H9 (cell line): ENCODE data around the gene GSG1L2. TPM values are rescaled to one million over a fixed set of nuclear protein-coding genes. Genes with fewer than 3 reads are reported as not detected.

ENCODE experiments used
- DNase-seq: peaks from one replicate; pipeline ENCODE4 v3.0.0-alpha.2; 2017
- H2AFZ ChIP-seq: one replicate; pipeline ENCODE4 v1.6.1; 2013; ENCODE audit warnings: mild to moderate bottlenecking, low read length, control low read depth, moderate library complexity
- H2AK5ac ChIP-seq: 2 replicates; pipeline ENCODE4 v1.6.1; 2013; ENCODE audit warnings: low read length, control low read depth, mixed read lengths; ENCODE audit not compliant: insufficient read length
- H2BK120ac ChIP-seq: one replicate; pipeline ENCODE4 v1.6.1; 2013; ENCODE audit warnings: low read depth, mild to moderate bottlenecking, low read length, control low read depth, inconsistent platforms; ENCODE audit not compliant: poor library complexity, severe bottlenecking
- H2BK12ac ChIP-seq: 2 replicates; pipeline ENCODE4 v1.6.1; 2013; ENCODE audit warnings: low read length, control low read depth, mixed read lengths, low read depth; ENCODE audit not compliant: insufficient read length
- H2BK15ac ChIP-seq: 2 replicates; pipeline ENCODE4 v1.6.1; 2013; ENCODE audit warnings: low read depth, low read length, control low read depth
- H2BK20ac ChIP-seq: one replicate; pipeline ENCODE4 v1.6.1; 2013; ENCODE audit warnings: low read depth, mild to moderate bottlenecking, low read length, control low read depth, inconsistent platforms; ENCODE audit not compliant: poor library complexity, severe bottlenecking
- H2BK5ac ChIP-seq: 2 replicates; pipeline ENCODE4 v1.6.1; 2013; ENCODE audit warnings: low read length, control low read depth, mixed read lengths; ENCODE audit not compliant: insufficient read length
- H3K14ac ChIP-seq: 2 replicates; pipeline ENCODE4 v1.6.1; 2013; ENCODE audit warnings: low read length, control low read depth; ENCODE audit not compliant: insufficient read depth
- H3K18ac ChIP-seq: 2 replicates; pipeline ENCODE4 v1.6.1; 2013; ENCODE audit warnings: low read depth, mild to moderate bottlenecking, mixed read lengths, low read length, control low read depth; ENCODE audit not compliant: insufficient read length
- H3K23ac ChIP-seq: 2 replicates; pipeline ENCODE4 v1.6.1; 2013; ENCODE audit warnings: low read length, control low read depth, mixed read lengths, low read depth; ENCODE audit not compliant: insufficient read length
- H3K23me2 ChIP-seq: 2 replicates; pipeline ENCODE4 v1.6.1; 2013; ENCODE audit warnings: low read depth, mild to moderate bottlenecking, mixed read lengths, low read length, control low read depth; ENCODE audit not compliant: insufficient read length, poor library complexity, severe bottlenecking
- H3K27ac ChIP-seq: 2 replicates; pipeline ENCODE4 v1.5.1; 2013; ENCODE audit warnings: low read length, control low read depth, mixed read lengths, low read depth; ENCODE audit not compliant: insufficient read length
- H3K27me3 ChIP-seq: 2 replicates; pipeline ENCODE4 v1.6.1; 2013; ENCODE audit warnings: low read length, control low read depth, inconsistent platforms; ENCODE audit not compliant: insufficient read depth
- H3K4ac ChIP-seq: 2 replicates; pipeline ENCODE4 v1.6.1; 2013; ENCODE audit warnings: low read depth, mild to moderate bottlenecking, control low read depth, inconsistent platforms, low read length, moderate library complexity
- H3K4me1 ChIP-seq: 2 replicates; pipeline ENCODE4 v1.6.1; 2013; ENCODE audit warnings: low read length, control low read depth, inconsistent platforms; ENCODE audit not compliant: insufficient read depth
- H3K4me2 ChIP-seq: 2 replicates; pipeline ENCODE4 v1.6.1; 2013; ENCODE audit warnings: low read length, control low read depth, mixed read lengths; ENCODE audit not compliant: insufficient read length, insufficient read depth
- H3K56ac ChIP-seq: 2 replicates; pipeline ENCODE4 v1.6.1; 2013; ENCODE audit warnings: low read depth, mild to moderate bottlenecking, mixed read lengths, low read length, control low read depth; ENCODE audit not compliant: insufficient read length
- H3K79me1 ChIP-seq: 2 replicates; pipeline ENCODE4 v1.6.1; 2013; ENCODE audit warnings: low read depth, mild to moderate bottlenecking, moderate library complexity, low read length, control low read depth, inconsistent platforms; ENCODE audit not compliant: insufficient read depth, poor library complexity, severe bottlenecking
- H3K79me2 ChIP-seq: 2 replicates; pipeline ENCODE4 v1.6.1; 2013; ENCODE audit warnings: low read length, control low read depth, inconsistent platforms; ENCODE audit not compliant: insufficient read depth
- H3K9ac ChIP-seq: 2 replicates; pipeline ENCODE4 v1.6.1; 2013; ENCODE audit warnings: low read length, control low read depth, mixed read lengths; ENCODE audit not compliant: insufficient read length; ENCODE audit errors: extremely low read depth
- H3K9me3 ChIP-seq: one replicate; pipeline ENCODE4 v1.6.1; 2013; ENCODE audit warnings: low read depth, low read length, inconsistent platforms; ENCODE audit not compliant: control insufficient read depth
- H3T11ph ChIP-seq: one replicate; pipeline ENCODE4 v1.6.1; 2013; ENCODE audit warnings: mild to moderate bottlenecking, low read length, control low read depth, inconsistent platforms
- H4K20me1 ChIP-seq: one replicate; pipeline ENCODE4 v1.6.1; 2013; ENCODE audit not compliant: control insufficient read depth, insufficient read length, insufficient read depth
- H4K5ac ChIP-seq: 2 replicates; pipeline ENCODE4 v1.6.1; 2013; ENCODE audit warnings: low read depth, mild to moderate bottlenecking, mixed read lengths, low read length, control low read depth; ENCODE audit not compliant: insufficient read length
- H4K8ac ChIP-seq: replicated peaks from 2 replicates; pipeline ENCODE4 v1.6.1; 2013; ENCODE audit warnings: low read length, control low read depth, mixed read lengths, low read depth; ENCODE audit not compliant: insufficient read length
- H4K91ac ChIP-seq: 2 replicates; pipeline ENCODE4 v1.6.1; 2013; ENCODE audit warnings: low read depth, mild to moderate bottlenecking, moderate library complexity, mixed read lengths, low read length, control low read depth; ENCODE audit not compliant: insufficient read length
- H3K27ac Mint-ChIP-seq, 3 experiments: 2 replicates in 2 of 3; 3 replicates in 1 of 3; pipeline ENCODE4 v1.8.0; 2020 to 2021; ENCODE audit warnings: mixed read lengths in 3 of 3, mild to moderate bottlenecking in 1 of 3, moderate library complexity in 1 of 3
- H3K27me3 Mint-ChIP-seq: 2 replicates; pipeline ENCODE4 v1.8.0; 2021; ENCODE audit warnings: low read depth, mild to moderate bottlenecking, moderate library complexity, mixed read lengths
- H3K36me3 Mint-ChIP-seq, 3 experiments: 2 replicates in 2 of 3; 3 replicates in 1 of 3; pipeline ENCODE4 v1.8.0; 2020 to 2021; ENCODE audit warnings: low read depth in 3 of 3, mixed read lengths in 3 of 3; ENCODE audit not compliant: insufficient read depth in 1 of 3
- H3K4me1 Mint-ChIP-seq, 2 experiments: 2 replicates each; pipeline ENCODE4 v1.8.0; 2020; ENCODE audit warnings: mixed read lengths in 2 of 2
- H3K4me3 Mint-ChIP-seq, 2 experiments: 2 replicates in 1 of 2; 3 replicates in 1 of 2; pipeline ENCODE4 v1.8.0; 2020 to 2021; ENCODE audit warnings: mild to moderate bottlenecking in 2 of 2, mixed read lengths in 2 of 2, moderate library complexity in 1 of 2
- H3K9me3 Mint-ChIP-seq, 2 experiments: 2 replicates in 1 of 2; 3 replicates in 1 of 2; pipeline ENCODE4 v1.8.0; 2020; ENCODE audit warnings: mild to moderate bottlenecking in 2 of 2, mixed read lengths in 2 of 2, moderate library complexity in 1 of 2
- WGBS: extraction: QIAGEN DNeasy Blood & Tissue Kit; methylation state at CpG from one replicate; pipeline ENCODE4 v1.1.7; 2013; ENCODE audit warnings: missing lambda C conversion rate, low lambda C conversion rate, mixed read lengths; ENCODE audit not compliant: insufficient read length; ENCODE audit errors: extremely low coverage; 5-methylcytosine and 5-hydroxymethylcytosine counted together
- total RNA-seq: library from RNA; stranded (reverse); gene quantifications from 2 replicates; pipeline ENCODE4 v1.2.1, GENCODE V29; 2021
- TF ChIP-seq, protein P1 (sequence below): fragments of 200-600 bp; sonication (generic); conservative IDR thresholded peaks from 3 replicates; pipeline ENCODE4 v1.8.0; 2021; ENCODE audit warnings: antibody characterized with exemption, mild to moderate bottlenecking

The GSG1L2 gene
- total RNA-seq, 1 experiment from 2014 or later = not detected

- Mint-ChIP-seq H3K27me3 (peaks cover 6% of the 10 kb centered on the region), H3K27ac (no peak overlapping the region), H3K4me3 (no peak overlapping the region), H3K4me1 (peaks cover 0 to 2% of the 10 kb centered on the region in 2 experiments; a peak in 2 of 4 replicates), H3K36me3 (no peaks in the 10 kb centered on the region), H3K9me3 (no peaks in the 10 kb centered on the region)
- Histone ChIP-seq H3K9ac (no peak overlapping the region), H3K79me2 (no peaks in the 10 kb centered on the region), H3K23ac (no peak overlapping the region), H3K4me2 (no peak overlapping the region), H4K5ac (no peak overlapping the region), H3T11ph (no peak overlapping the region), H3K4ac (no peak overlapping the region), H3K56ac (no peak overlapping the region), H2BK15ac (no peak overlapping the region), H3K18ac (no peak overlapping the region), H2AFZ (no peak overlapping the region), H3K27ac (no peak overlapping the region), H2AK5ac (no peak overlapping the region), H3K23me2 (no peaks in the 10 kb centered on the region), H4K91ac (no peak overlapping the region), H2BK20ac (no peak overlapping the region), H3K9me3 (no peaks in the 10 kb centered on the region), H2BK120ac (no peak overlapping the region), H3K14ac (no peak overlapping the region), H2BK5ac (no peak overlapping the region), H3K79me1 (no peaks in the 10 kb centered on the region), H3K4me1 (no peaks in the 10 kb centered on the region), H4K20me1 (no peaks in the 10 kb centered on the region), H4K8ac (no peak overlapping the region), H3K27me3 (no peaks in the 10 kb centered on the region), H2BK12ac (no peak overlapping the region)
- TF ChIP-seq, protein P1, sequence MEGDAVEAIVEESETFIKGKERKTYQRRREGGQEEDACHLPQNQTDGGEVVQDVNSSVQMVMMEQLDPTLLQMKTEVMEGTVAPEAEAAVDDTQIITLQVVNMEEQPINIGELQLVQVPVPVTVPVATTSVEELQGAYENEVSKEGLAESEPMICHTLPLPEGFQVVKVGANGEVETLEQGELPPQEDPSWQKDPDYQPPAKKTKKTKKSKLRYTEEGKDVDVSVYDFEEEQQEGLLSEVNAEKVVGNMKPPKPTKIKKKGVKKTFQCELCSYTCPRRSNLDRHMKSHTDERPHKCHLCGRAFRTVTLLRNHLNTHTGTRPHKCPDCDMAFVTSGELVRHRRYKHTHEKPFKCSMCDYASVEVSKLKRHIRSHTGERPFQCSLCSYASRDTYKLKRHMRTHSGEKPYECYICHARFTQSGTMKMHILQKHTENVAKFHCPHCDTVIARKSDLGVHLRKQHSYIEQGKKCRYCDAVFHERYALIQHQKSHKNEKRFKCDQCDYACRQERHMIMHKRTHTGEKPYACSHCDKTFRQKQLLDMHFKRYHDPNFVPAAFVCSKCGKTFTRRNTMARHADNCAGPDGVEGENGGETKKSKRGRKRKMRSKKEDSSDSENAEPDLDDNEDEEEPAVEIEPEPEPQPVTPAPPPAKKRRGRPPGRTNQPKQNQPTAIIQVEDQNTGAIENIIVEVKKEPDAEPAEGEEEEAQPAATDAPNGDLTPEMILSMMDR = no peak
- DNase-seq = no peak
- WGBS = no CpG with 5 or more reads among the region's 4 CpGs
These were observed 38.8 kb downstream of the GSG1L2 start for GRCh38 chr17:9783050-9783449.
